ENCODE data around the gene CFAP54.
"Not testable (repeated sequence)": the region's sequence is repeated elsewhere in the genome, so short reads cannot be mapped to it uniquely, and the experiment has no call there.

The CFAP54 gene

DNA sequence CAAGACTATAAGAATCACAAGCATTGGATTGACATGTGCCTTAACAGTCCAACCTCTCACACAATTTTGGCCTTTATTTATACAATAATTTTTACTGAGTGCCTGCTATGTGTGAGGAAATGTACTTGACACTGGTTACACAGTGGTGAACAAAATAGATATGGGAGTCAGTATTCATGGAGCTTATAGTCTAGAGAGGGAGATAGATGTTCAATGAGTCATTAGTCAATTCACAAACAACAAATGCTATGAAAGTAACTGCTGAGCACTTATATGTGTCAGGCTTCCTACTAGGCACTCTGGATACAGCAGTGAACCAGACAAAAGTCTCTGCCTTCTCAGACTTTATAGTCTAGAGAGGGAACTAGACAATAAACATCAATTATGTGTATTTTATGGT lies 3.7 kb downstream of the CFAP54 start:
- H3K27me3 ChIP-seq (ENCODE audit: insufficient read depth, low read depth): no peaks in the 10 kb centered on the region
- no peak for TF ChIP-seq CTCF (conservative IDR thresholded peaks at IDR 0.05; ENCODE audit: low read depth, low read length)
- H4K20me1 ChIP-seq (ENCODE audit: insufficient read depth): no peaks in the 10 kb centered on the region
- no peak overlapping the region for H2AFZ ChIP-seq (ENCODE audit: low read depth)
- H3K4me1 ChIP-seq (ENCODE audit: low read depth, poor library complexity, severe bottlenecking): peaks cover 27% of the 10 kb centered on the region
- H3K36me3 ChIP-seq (ENCODE audit: insufficient read depth): no peaks in the 10 kb centered on the region
- no peaks in the 10 kb centered on the region for H3K79me2 ChIP-seq (ENCODE audit: insufficient read depth, low read depth)
- no peak overlapping the region for H3K27ac ChIP-seq
- no peak overlapping the region for H3K9ac ChIP-seq
- H3K4me3 ChIP-seq (IDR thresholded peaks at IDR 0.05; ENCODE audit: insufficient read depth, low read depth, low read length): no peak overlapping the region
- no peak overlapping the region for H3K4me2 ChIP-seq

GRCh38 chr12:96494154-96494553 lies 4.8 kb downstream of the CFAP54 start:
- not testable (repeated sequence) for H2AFZ ChIP-seq (ENCODE audit: low read depth); H3K4me2 ChIP-seq; H3K79me2 ChIP-seq (ENCODE audit: insufficient read depth, low read depth); H3K9ac ChIP-seq; H3K27me3 ChIP-seq (ENCODE audit: insufficient read depth, low read depth); H3K36me3 ChIP-seq (ENCODE audit: insufficient read depth); H3K27ac ChIP-seq; H4K20me1 ChIP-seq (ENCODE audit: insufficient read depth); H3K4me3 ChIP-seq (IDR thresholded peaks at IDR 0.05; ENCODE audit: insufficient read depth, low read depth, low read length)
- peaks cover 21% of the 10 kb centered on the region for H3K4me1 ChIP-seq (ENCODE audit: low read depth, poor library complexity, severe bottlenecking)

GRCh38 chr12:96495155-96495554 lies 5.8 kb downstream of the CFAP54 start:
- no peak overlapping the region for H3K4me3 ChIP-seq (IDR thresholded peaks at IDR 0.05; ENCODE audit: insufficient read depth, low read depth, low read length)
- no peak overlapping the region for H2AFZ ChIP-seq (ENCODE audit: low read depth)
- no peaks in the 10 kb centered on the region for H3K27me3 ChIP-seq (ENCODE audit: insufficient read depth, low read depth)
- no peak overlapping the region for H3K9ac ChIP-seq
- no peaks in the 10 kb centered on the region for H4K20me1 ChIP-seq (ENCODE audit: insufficient read depth)
- peak overlapping the region; percentile 80 for H3K4me2 ChIP-seq
- peaks cover 22% of the 10 kb centered on the region for H3K4me1 ChIP-seq (ENCODE audit: low read depth, poor library complexity, severe bottlenecking)
- TF ChIP-seq CTCF (conservative IDR thresholded peaks at IDR 0.05; ENCODE audit: low read depth, low read length): no peak
- no peaks in the 10 kb centered on the region for H3K79me2 ChIP-seq (ENCODE audit: insufficient read depth, low read depth)
- H3K36me3 ChIP-seq (ENCODE audit: insufficient read depth): no peaks in the 10 kb centered on the region
- H3K27ac ChIP-seq: no peak overlapping the region

DNA sequence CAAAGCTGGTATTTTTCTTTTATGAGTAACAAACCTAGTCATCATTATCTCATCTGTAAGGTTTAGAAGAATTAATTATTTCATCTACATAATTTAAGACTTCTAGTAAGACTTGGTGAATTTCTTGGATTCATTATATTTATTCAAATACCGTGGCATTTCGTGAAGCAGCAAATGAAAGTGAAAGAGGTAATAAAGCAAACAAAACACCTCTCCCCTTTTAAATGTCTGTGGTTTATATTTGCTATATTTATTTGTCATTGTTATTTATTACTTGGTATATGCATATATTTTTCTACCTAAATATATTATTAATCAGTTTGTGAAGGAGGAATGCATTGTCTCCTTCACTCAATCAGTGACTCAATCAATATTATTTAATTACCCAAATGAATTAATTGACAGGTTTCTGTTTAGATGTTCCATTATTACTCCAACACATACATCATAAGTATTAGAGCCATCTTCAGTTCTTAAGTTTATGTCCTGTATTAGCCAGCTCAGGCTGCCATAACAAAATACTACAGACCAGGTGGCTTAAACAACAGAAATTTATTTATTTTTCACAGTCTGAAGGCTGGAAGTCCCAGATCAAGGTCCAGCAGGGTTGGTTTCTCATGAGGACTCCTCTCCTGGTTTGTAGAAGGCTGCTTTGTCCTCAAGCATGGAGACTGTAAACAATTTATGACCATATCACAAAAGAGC lies 6.6 kb downstream of the CFAP54 start:
- Histone ChIP-seq H4K20me1 (ENCODE audit: insufficient read depth) (no peaks in the 10 kb centered on the region), H3K4me1 (ENCODE audit: low read depth, poor library complexity, severe bottlenecking) (peaks cover 30% of the 10 kb centered on the region), H2AFZ (ENCODE audit: low read depth) (peak overlapping the region; percentile 8; the same call in 1 of the 2 replicates), H3K36me3 (ENCODE audit: insufficient read depth) (no peaks in the 10 kb centered on the region), H3K9ac (no peak overlapping the region), H3K27me3 (ENCODE audit: insufficient read depth, low read depth) (no peaks in the 10 kb centered on the region), H3K4me2 (peak overlapping the region; percentile 80), H3K27ac (no peak overlapping the region), H3K4me3 (IDR thresholded peaks at IDR 0.05; ENCODE audit: insufficient read depth, low read depth, low read length) (no peak overlapping the region), H3K79me2 (ENCODE audit: insufficient read depth, low read depth) (no peaks in the 10 kb centered on the region)
- TF ChIP-seq CTCF (conservative IDR thresholded peaks at IDR 0.05; ENCODE audit: low read depth, low read length): no peak

- TF ChIP-seq CTCF (conservative IDR thresholded peaks at IDR 0.05; ENCODE audit: low read depth, low read length): no peak
- Histone ChIP-seq H3K36me3 (ENCODE audit: insufficient read depth) (no peaks in the 10 kb centered on the region), H3K9ac (no peak overlapping the region), H3K4me1 (ENCODE audit: low read depth, poor library complexity, severe bottlenecking) (peaks cover 39% of the 10 kb centered on the region), H2AFZ (ENCODE audit: low read depth) (no peak overlapping the region), H3K27ac (no peak overlapping the region), H4K20me1 (ENCODE audit: insufficient read depth) (no peaks in the 10 kb centered on the region), H3K4me3 (IDR thresholded peaks at IDR 0.05; ENCODE audit: insufficient read depth, low read depth, low read length) (no peak overlapping the region), H3K4me2 (no peak overlapping the region), H3K79me2 (ENCODE audit: insufficient read depth, low read depth) (no peaks in the 10 kb centered on the region), H3K27me3 (ENCODE audit: insufficient read depth, low read depth) (no peaks in the 10 kb centered on the region)
Observed at GRCh38 chr12:96496944-96497343, 7.6 kb downstream of the CFAP54 start.
